ENCODE measurements around the gene RPL35.

The RPL35 gene

GRCh38 chr9:124861342-124862229 is at the start of gene RPL35, which contains the start of gene ARPC5L:
RPL35 (minus strand) TSS chr9:124861957; CDS start chr9:124861912, 45 bp downstream.
ARPC5L (plus strand) TSS chr9:124862130; CDS start chr9:124869291, 7,161 bp downstream.
- peak; percentile 94 for DNase-seq (ENCODE audit: low spot score)

GRCh38 chr9:124908098-124908497 is 46.3 kb upstream of the RPL35 start:
- no peak for DNase-seq (ENCODE audit: low spot score)

- DNase-seq (ENCODE audit: low spot score), result no peak
Observed at GRCh38 chr9:124906966-124907365, 45.2 kb upstream of the RPL35 start.

- no peak for DNase-seq (ENCODE audit: low spot score)
Observed at GRCh38 chr9:124899845-124900244, 38.1 kb upstream of the RPL35 start.

- DNase-seq (ENCODE audit: low spot score), result no peak
Observed at GRCh38 chr9:124897570-124898460, 36.1 kb upstream of the RPL35 start.

- DNase-seq (ENCODE audit: low spot score), result peak; percentile 39
Observed at GRCh38 chr9:124894741-124895170, 33.0 kb upstream of the RPL35 start.

GRCh38 chr9:124894035-124894740 is 32.4 kb upstream of the RPL35 start:
- DNase-seq (ENCODE audit: low spot score), result no peak

GRCh38 chr9:124890179-124890578 is 28.4 kb upstream of the RPL35 start:
- no peak for DNase-seq (ENCODE audit: low spot score)

GRCh38 chr9:124889006-124889405 is 27.2 kb upstream of the RPL35 start:
- no peak for DNase-seq (ENCODE audit: low spot score)

- DNase-seq (ENCODE audit: low spot score), result no peak
Observed at GRCh38 chr9:124887832-124888231, 26.1 kb upstream of the RPL35 start.

GRCh38 chr9:124886866-124887492 is 25.2 kb upstream of the RPL35 start:
- no peak for DNase-seq (ENCODE audit: low spot score)

GRCh38 chr9:124886461-124886860 is 24.7 kb upstream of the RPL35 start:
- DNase-seq (ENCODE audit: low spot score), result no peak

GRCh38 chr9:124885551-124885950 is 23.8 kb upstream of the RPL35 start:
- DNase-seq (ENCODE audit: low spot score), result no peak

- no peak for DNase-seq (ENCODE audit: low spot score)
Observed at GRCh38 chr9:124884376-124884775, 22.6 kb upstream of the RPL35 start.

GRCh38 chr9:124882231-124882630 is 20.5 kb upstream of the RPL35 start:
- DNase-seq (ENCODE audit: low spot score), result no peak

GRCh38 chr9:124881138-124881743 is 19.5 kb upstream of the RPL35 start:
- no peak for DNase-seq (ENCODE audit: low spot score)

GRCh38 chr9:124880501-124880900 is 18.7 kb upstream of the RPL35 start:
- no peak for DNase-seq (ENCODE audit: low spot score)

GRCh38 chr9:124879226-124879625 is 17.5 kb upstream of the RPL35 start:
- DNase-seq (ENCODE audit: low spot score), result no peak

- DNase-seq (ENCODE audit: low spot score), result no peak
Observed at GRCh38 chr9:124878518-124878917, 16.8 kb upstream of the RPL35 start.

GRCh38 chr9:124878021-124878420 is 16.3 kb upstream of the RPL35 start:
- DNase-seq (ENCODE audit: low spot score), result no peak

Data from kidney tubule cell (primary cell).